A204.1 (cell line): ENCODE results near the gene ACSL6.

Source experiments
- FAIRE-seq: peaks from 2 replicates; lab custom pipeline; 2012; peaks lifted over from hg19 to GRCh38; lab: Jason Lieb, UNC

The ACSL6 gene

DNA sequence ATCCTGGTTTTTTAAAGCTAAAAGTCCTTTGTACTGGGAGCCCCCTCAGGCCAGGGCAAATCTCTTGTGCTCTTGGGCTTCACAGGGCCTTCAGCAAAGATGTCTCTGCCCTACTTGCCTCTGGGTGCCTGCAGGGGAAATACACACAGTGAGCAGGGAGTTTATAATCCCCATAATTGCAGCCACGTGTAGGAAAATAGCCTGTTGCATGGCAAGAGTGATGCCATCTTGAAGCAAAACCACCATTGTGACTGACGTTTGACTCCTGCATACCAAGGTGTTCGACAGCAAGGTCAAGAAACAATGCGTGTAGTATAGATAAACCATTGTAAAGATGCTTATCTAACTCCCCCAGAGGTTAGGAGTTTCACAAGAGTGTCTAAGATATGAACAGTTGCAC lies 37.6 kb upstream of the ACSL6 start:
- FAIRE-seq, result no peak

DNA sequence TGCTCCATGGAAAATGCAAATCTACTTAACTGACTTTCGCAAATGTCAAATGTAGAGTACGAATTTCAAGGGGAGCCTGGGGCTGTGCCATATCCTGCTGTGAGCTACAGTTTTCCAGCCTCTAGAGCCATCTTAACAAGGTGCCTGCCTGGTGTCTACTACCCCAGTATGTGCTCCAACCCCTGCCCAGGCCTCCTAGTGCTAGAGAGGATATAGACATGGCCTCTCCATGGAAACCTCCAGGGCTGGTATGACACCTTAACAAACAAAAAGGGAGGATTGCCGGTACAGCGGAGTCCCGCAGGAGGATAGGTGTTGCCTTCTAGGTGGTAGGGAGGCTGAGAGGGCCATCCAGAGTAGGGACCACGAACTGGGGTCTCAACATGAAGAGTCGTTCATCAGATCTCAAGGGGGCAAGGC lies 35.4 kb upstream of the ACSL6 start:
- FAIRE-seq, result no peak

- FAIRE-seq, result no peak
Measured at GRCh38 chr5:132044207-132044606, 32.7 kb upstream of the ACSL6 start.

- no peak for FAIRE-seq
Measured at GRCh38 chr5:132037353-132037752, 25.9 kb upstream of the ACSL6 start.

GRCh38 chr5:132033122-132033521 lies 21.7 kb upstream of the ACSL6 start:
- no peak for FAIRE-seq

GRCh38 chr5:132032196-132032595 lies 20.7 kb upstream of the ACSL6 start:
- no peak for FAIRE-seq

GRCh38 chr5:132030610-132031009 lies 19.2 kb upstream of the ACSL6 start:
- FAIRE-seq, result no peak

DNA sequence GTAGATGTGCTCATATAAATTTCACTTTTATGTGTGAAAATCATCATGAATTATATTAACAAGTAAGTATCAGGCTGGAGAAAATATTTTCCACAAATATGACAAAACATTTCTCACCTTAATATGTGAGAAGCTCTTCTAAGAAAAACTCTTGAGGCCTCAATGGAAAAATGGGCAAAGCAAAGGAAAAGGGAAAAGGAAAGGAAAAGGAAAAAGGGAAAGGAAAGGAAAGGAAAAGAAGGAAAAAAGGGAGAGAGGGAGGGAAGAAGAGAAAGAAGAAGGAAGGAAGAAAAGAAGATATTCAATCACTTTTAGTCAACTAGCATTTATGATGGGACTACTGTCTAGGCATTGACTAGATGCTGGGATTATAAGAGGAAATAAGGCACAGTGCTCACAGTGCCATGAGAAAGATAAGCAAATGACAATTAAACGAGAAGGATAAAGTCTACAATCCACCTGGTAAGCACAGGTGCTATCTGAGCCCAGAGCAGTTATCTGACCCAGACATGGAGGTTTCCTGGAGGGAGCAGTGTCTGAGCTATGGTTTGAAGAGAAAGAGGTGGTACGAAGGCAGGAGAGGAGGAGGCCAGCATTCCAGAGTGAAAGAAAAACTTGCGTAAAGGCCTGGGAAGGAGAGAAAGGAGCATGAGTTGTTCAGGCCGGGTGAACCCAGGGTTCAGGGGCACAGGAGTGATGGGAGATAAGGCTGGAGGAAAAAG lies 18.3 kb upstream of the ACSL6 start:
- no peak for FAIRE-seq

GRCh38 chr5:132027027-132027426 lies 15.6 kb upstream of the ACSL6 start:
- no peak for FAIRE-seq

GRCh38 chr5:132026516-132027008 lies 15.1 kb upstream of the ACSL6 start:
- no peak for FAIRE-seq

DNA sequence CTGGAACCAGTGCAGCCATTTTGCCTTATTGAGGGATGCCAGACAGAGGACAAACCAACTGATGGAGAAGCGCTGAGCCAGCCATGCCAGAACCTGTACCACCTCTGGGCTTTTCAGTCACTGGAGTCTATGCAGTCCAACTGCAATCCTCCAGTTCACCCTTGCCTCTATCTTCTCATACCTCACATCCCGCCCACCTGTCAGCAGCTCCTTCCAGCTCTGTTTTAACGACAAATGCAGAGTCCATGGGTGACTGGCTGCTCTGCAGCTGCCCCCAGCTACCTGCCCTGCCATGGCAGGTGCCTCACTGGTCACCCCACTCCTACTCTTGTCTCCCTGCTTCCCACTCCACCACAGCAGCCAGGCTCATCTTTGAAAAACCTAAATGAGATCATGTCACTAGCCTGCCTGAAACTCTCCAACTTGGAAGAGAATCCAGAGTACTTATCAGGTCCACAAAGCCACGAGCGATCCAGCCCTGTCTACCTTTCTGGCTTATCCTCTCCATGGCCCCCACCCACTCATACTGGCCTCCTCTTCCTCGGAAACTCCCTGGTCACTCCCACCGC lies 14.0 kb upstream of the ACSL6 start:
- no peak for FAIRE-seq

GRCh38 chr5:132024789-132025402 lies 13.4 kb upstream of the ACSL6 start:
- no peak for FAIRE-seq

DNA sequence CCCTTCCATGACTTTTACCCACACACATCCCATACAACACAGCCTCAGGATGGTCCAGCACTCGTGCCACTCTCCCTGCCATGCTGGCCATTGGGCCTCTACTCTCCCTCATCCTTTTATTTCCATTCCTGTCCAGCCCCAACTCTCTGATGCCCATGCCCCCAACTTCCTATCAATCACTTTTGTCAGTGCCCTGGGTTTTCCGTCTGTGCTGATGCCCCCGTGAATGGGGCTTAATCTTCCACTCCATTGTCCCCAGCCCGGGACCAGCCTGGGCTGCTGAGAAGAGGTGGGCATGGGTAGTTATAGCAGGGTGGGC lies 12.6 kb upstream of the ACSL6 start:
- FAIRE-seq, result no peak

- no peak for FAIRE-seq
Measured at GRCh38 chr5:132023258-132024116, 12.0 kb upstream of the ACSL6 start.

- FAIRE-seq, result no peak
Measured at GRCh38 chr5:132022737-132023136, 11.3 kb upstream of the ACSL6 start.

- peak; percentile 60 for FAIRE-seq
Measured at GRCh38 chr5:132021654-132022053, 10.2 kb upstream of the ACSL6 start.

- FAIRE-seq, result no peak
Measured at GRCh38 chr5:132020568-132021339, 9.3 kb upstream of the ACSL6 start.

DNA sequence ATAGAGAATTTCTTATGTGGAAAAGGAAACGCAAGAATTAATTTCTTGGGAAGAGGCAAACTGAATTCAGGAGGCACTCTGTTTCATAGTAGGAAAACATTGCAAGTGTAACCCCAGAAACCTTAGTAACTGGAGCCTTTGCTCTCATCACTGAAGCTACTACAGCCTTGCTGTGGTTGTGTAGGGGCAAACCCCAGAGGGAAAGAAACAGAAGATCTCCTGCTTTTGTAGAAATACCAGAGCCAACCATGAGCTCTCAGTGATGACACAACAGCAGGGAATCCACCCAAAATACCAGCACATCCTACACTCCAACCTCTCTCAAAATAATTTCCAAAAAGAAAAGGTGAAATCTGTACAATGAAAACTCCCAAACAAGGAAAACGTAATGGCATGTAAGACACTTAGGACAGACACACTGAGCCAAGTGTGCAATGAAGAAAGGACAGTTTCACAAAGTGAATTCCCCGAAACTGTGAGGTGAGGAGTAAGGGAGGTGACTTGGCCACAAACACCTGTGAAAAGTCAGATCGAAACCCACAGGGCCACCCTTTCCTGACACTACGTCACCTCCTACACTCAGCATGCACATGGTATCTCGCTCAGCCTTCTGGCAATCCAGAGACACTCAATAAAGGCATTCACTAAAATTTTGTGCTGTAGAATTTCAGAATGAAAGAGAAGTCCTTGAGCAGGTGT lies 8.5 kb upstream of the ACSL6 start:
- no peak for FAIRE-seq

DNA sequence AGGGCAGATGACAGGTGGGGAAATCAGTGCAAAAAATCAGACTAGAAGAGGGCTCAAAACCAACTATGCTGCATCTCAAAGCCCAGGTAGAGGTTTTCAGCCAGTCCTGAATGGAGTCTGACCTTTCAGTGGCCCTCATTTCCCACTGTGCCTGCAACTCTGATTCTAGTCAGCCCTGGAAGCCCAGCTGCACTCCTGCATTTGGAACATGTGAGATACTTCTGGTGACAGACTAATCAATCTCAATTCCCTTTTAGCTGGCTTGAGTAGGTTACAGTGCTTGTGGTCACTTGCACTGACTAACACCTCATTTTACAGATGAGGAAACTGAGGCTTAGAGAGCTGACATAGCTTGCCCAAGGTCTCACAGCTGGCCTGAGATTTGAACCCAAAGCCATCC lies 7.9 kb upstream of the ACSL6 start:
- FAIRE-seq, result no peak

- FAIRE-seq, result no peak
Measured at GRCh38 chr5:132017738-132018625, 6.5 kb upstream of the ACSL6 start.
